Erythroblast (primary cell): ENCODE measurements around the gene NTM.

Experiments
- GATA1 ChIP-seq: IDR thresholded peaks from 2 replicates; pipeline ENCODE4 v1.6.1; 2011; ENCODE audit warnings: low read depth, mild to moderate bottlenecking, control low read depth, low read length, moderate library complexity
- POLR2A ChIP-seq: IDR thresholded peaks from 2 replicates; pipeline ENCODE4 v1.6.1; 2011; ENCODE audit warnings: mild to moderate bottlenecking, low read length

- no peak for TF ChIP-seq POLR2A
- no peak for TF ChIP-seq GATA1
Measured at GRCh38 chr11:131841925-131842635, 471.7 kb downstream of the NTM start.
